AG20443 (cell line): ENCODE results near the gene ZBTB9.

Experiments
- DNase-seq: peaks from one replicate; pipeline ENCODE4 v3.0.0; 2012; ENCODE audit warnings: low spot score, mixed read lengths

ZBTB9 gene

DNA sequence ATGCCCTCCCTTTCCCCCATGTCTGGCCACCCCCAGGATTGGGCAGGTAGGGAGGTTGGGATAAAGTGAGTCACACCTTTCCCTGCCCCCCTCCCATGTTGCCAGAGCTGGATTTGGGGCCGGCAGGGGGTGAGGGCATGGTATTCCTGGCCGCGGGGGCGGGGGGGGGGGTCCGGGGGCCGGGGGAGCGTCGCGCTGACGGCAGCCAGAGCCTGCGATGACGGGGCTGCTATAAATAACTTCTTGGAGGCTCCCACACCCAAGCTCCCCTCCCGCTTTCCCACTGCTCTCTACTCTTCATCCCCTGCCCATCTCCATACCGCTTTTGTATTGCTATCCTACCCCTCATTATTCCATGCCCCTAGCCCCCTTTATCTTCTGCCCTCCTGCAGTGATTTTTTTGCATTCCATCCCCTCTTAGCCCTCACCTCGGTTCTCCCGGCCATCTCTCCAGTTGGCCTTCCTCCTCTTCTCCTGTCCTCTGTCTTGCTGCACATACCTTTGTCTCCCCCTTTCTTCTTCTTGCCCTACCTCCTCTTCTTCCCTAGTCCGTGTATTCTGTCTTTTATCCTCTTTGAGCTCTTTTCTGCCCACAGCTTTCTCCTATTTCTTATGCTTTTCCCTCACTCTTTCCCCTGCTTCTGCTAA is 20.7 kb upstream of the ZBTB9 start:
- peak; percentile 18 for DNase-seq

DNA sequence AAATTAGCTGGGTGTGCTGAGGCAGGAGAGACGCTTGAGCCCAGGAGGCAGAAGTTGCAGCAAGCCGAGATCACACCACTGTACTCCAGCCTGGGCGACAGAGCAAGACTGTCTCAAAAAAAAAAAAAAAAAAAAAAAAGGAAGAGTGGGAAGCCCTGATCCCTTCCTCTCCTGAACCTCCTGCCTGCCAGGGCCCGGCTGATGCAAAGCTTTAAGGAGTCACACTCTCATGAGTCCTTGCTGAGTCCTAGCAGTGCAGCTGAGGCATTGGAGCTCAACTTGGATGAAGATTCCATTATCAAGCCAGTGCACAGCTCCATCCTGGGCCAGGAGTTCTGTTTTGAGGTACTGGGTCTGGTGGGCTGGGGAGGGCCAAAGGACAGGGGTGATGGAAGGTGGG is 19.4 kb upstream of the ZBTB9 start:
- DNase-seq, result no peak

DNA sequence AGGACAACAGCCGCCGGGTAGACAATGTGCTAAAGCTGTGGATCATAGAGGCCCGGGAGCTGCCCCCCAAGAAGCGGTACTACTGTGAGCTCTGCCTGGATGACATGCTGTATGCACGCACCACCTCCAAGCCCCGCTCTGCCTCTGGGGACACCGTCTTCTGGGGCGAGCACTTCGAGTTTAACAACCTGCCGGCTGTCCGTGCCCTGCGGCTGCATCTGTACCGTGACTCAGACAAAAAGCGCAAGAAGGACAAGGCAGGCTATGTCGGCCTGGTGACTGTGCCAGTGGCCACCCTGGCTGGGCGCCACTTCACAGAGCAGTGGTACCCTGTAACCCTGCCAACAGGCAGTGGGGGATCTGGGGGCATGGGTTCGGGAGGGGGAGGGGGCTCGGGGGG is 16.7 kb upstream of the ZBTB9 start:
- DNase-seq, result no peak

DNA sequence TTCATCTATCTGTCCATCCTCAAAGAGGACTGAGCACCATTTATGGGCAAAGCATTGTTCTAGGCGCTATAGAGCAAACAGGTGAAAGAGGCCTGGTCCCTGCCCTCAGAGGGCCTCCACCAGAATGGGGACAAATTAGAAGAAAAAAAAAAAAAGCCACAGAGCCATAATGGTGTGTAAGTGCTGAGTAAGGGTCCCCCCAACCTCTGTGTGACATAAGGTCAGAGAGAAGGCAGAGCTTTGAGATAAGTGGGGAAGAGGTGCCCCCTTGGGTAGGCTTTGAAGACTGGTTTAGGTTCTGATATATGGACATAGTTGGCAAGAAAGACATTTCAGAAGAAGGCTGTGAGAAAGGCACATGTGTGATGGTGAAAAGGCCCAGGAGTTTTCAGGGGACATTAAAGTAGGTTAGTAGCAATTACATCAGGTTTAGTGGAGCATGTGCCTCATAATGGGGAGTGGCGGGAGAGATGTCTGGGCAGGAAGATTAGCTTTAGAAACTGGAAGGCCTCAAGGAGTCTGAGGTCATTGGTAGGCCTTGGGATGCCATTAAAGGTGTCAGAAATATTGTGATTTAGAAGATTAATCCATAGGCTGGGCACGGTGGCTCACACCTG is 15.3 kb upstream of the ZBTB9 start:
- no peak for DNase-seq

DNA sequence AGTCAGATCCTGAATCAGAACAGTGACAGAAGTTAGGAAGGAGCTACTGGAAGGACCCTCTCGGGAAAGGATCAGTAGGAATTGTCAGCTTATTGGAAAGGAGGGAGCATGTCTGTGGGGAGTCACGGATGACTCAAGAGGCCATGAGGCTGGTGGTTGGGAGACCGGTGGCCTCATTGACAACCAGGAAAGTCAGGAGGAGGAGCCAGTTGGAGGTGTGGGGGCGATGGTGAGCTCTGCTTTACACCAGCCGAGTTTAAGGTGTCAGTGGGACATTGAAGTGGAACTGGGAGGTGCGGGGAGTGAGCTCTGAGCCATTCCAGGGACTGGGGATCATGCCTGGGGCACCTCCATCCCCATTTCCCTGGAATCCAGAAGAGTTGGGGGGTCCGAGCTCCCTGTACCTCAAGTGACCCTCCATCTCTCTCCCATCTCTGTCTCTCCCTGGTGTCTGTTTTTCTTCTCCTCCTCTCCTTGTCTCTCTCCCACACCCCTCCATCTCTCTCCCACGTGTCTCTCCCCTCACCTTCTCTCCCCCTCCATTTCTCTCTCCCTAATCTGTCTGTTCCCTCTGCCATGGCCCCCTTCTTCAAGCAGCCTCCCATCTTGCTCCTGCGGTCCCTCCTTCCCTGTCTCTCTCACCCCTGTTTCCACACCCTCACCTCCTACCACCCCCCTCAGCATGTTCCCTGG is 14.3 kb upstream of the ZBTB9 start:
- DNase-seq, result no peak

DNA sequence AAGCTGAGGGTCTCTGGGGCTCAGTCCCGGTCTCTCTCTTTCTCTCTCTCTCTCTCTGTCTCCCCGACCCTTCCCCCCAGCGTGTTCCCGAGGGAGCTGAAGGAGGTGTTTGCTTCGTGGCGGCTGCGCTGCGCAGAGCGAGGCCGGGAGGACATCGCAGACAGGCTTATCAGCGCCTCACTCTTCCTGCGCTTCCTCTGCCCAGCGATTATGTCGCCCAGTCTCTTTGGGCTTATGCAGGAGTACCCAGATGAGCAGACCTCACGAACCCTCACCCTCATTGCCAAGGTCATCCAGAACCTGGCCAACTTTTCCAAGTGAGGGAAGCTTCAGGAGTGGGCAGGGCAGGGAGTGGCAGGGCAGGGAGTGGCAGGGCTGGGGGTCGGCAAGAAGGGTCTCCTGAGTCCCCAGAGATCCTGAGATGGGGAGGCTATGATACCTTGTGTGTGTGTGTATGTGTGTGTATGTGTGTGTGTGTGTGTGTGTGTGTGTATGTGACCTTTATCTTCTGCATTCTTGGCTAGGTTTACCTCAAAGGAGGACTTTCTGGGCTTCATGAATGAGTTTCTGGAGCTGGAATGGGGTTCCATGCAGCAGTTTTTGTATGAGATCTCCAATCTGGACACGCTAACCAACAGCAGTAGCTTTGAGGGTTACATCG is 13.6 kb upstream of the ZBTB9 start:
- no peak for DNase-seq

DNA sequence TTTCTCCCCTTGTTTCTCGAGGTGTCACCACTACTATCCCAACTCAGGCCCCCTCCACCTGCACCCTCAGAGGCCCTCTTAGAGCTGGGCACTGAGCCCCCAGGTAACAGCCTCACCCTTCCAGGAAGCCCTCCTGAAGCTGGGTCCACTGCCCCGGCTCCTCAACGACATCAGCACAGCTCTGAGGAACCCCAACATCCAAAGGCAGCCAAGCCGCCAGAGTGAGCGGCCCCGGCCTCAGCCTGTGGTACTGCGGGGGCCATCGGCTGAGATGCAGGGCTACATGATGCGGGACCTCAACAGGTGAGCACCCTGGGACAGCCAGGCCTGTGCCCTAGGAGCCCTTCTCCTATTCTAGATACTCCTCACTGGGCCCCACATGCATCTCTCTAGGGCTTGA is 12.9 kb upstream of the ZBTB9 start:
- peak; percentile 4 for DNase-seq

DNA sequence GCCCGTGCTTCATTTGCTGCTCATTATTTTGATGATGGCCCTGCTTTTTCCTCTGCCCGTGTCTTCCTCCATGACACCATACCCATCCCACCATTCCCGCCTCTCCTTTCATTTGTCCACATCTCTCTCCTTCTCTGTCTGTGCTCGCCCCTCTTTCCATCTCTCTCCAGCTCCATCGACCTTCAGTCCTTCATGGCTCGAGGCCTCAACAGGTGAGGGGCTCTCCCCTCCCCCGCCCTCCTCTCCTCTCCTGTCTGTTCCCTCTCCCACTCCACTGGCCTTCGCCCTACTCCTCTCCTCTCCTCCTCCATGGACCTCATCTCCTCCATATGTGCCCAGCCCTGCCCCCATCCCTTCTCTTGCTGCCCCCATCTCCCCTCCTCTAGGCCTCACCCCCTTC is 12.1 kb upstream of the ZBTB9 start:
- peak; percentile 4 for DNase-seq

DNA sequence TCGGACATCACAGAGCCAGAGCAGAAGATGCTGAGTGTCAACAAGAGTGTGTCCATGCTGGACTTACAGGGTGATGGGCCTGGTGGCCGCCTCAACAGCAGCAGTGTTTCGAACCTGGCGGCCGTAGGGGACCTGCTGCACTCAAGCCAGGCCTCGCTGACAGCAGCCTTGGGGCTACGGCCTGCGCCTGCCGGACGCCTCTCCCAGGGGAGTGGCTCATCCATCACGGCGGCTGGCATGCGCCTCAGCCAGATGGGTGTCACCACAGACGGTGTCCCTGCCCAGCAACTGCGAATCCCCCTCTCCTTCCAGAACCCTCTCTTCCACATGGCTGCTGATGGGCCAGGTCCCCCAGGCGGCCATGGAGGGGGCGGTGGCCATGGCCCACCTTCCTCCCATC is 11.4 kb upstream of the ZBTB9 start:
- DNase-seq, result no peak

DNA sequence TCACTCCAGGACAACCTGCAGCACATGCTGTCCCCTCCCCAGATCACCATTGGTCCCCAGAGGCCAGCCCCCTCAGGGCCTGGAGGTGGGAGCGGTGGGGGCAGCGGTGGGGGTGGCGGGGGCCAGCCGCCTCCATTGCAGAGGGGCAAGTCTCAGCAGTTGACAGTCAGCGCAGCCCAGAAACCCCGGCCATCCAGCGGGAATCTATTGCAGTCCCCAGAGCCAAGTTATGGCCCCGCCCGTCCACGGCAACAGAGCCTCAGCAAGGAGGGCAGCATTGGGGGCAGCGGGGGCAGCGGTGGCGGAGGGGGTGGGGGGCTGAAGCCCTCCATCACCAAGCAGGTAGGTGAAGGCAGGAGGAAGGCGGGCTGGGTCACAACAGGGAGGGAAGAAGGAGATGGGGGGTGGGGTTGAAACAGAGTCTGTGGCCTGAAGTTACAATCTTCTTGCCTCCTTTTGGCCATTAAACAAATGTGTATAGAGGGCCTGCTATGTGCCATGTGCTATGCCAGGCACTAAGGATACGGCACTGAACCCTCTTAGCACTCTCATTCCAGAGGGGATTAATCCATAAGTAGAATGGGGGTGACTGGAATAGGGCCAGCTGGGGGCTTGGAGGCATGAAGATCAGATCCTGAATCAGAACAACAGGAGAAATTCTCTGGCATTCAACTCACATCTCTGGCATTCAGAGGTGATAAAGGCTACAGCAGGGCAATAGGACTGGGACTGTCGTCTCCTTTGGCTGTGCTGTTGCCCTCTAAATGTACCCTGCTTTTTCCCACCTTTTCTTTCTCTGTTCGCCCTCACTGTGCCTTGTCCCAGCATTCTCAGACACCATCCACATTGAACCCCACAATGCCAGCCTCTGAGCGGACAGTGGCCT is 10.5 kb upstream of the ZBTB9 start:
- DNase-seq, result peak; percentile 7

DNA sequence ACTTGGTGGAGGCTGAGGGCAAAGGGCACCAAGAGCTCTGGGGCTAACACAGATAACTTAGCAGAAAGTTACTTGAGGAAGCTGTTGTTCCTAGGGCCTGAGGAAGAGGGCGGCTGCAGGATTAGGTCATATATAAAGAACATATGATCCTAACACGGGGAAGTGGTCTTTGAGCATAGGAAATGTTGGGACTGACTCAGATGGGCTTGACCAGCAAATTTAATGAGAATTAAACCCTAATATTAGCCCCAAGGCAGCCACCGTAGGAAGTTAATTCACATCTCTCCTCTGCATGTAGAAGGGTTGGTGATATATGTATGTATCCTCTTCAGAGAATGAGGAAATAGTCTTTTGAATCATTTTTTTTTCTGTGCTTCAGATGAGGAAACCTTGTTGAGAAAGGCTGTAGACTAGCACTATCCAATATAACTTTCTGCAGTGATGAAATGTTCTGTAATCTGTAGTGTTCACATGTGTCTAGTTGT is 9.2 kb upstream of the ZBTB9 start:
- no peak for DNase-seq

DNA sequence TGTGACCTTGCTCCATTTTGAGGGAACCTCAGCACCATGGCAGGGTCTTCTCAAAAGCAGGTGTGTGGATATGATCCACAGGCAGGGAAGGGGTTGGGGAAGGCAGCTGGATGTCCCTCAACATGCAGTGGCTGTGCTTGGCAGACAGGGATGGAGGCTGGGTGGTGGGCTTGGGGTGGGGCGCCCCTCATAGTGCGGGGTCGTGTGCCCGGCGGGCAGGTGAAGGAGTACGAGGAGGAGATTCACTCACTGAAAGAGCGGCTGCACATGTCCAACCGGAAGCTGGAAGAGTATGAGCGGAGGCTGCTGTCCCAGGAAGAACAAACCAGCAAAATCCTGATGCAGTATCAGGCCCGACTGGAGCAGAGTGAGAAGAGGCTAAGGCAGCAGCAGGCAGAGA is 8.0 kb upstream of the ZBTB9 start:
- no peak for DNase-seq

DNA sequence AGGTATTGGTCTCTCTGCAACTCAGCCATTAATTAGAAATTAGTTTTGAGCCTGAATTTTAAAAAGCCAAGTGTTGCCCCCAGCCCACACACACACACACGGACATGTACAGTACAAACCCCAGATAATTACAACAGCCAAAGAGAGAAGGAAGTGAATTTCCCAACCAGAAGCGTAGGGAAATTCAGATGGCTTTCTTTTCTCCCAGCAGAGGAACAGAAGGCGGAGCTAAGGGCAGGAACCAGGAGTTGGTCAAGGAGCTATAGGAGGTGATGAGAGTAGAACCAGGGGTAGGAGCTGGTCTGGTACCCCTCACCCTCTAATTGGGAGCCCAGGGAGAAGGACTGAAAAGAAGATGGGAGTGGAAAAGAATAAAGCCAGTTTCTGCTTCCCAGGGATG is 3.9 kb upstream of the ZBTB9 start:
- DNase-seq, result no peak

DNA sequence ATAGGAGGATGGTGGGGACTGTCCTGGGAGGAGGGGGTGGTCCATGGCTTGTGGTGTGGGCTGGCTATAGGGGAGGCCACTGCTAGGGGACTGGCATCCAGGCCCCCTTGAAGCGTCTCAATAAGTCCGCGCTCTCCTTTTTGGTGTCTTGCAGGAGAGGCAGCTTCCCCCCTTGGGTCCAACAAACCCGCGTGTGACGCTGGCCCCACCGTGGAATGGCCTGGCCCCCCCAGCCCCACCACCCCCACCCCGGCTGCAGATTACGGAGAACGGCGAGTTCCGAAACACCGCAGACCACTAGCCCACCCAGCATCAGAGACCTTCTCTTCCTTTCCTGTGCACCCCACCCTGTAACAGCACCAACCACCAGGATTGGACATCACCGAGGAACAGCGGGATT is 2.8 kb upstream of the ZBTB9 start:
- no peak for DNase-seq

DNA sequence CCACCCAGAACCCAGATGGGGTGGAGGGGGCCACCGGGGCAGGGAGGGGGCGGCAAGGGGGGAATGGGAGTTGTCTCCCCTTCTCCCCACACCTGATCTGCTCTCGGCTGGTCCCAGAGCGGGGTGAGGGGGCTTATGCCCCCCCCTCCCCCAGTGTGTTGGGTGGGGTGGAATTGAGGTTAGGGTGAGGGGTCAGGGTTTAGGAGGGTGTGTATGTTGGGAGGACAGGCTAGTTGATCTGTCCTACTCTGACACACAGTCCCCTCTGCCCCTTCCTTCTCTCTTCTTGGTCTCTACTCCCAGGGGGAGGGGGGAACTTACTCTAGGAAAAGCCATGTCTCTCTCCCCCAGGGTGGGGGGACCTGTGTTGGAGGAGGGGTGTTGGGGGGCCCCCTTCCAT is 1.9 kb upstream of the ZBTB9 start:
- no peak for DNase-seq

DNA sequence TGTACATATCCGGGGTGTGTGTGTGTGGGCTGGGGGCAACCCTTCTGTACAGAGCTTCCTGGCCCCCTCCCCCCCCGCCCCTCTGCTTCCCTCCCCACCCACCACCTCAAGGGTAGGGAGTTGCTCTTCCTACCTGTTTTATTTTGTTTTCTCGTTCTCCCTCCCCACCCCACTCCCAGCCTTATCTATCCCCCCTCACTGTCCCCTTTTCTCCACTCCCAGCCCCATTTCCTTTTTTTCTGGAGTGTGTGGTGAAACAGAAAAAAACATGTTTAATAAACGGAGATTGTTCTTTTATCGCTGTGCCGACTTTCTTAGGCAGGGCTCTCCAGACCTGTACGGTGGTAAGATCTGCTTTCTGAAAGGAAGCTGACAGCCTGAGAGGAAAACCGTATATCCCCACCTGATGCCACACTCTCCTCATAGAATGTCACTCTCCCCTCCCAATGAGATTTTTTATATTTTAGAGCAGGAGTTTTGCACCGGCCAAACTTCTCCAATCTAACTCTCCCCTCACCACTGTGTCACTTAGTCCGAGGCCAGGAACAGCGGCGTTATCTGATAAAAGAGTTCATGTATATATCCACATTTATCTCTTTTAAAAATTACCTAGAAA is 875 bp upstream of the ZBTB9 start:
- DNase-seq, result no peak

DNA sequence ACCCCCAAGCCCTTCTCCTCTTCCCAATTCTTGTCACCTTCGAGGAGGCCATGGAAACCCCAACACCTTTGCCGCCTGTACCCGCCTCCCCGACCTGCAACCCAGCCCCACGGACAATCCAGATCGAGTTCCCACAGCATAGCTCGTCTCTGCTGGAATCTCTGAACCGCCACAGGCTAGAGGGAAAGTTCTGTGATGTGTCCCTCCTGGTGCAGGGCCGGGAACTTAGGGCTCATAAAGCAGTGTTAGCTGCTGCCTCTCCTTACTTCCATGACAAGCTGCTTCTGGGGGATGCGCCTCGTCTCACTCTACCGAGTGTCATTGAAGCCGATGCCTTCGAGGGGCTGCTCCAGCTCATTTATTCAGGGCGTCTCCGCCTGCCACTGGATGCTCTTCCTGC is 675 bp downstream of the ZBTB9 start:
- no peak for DNase-seq

DNA sequence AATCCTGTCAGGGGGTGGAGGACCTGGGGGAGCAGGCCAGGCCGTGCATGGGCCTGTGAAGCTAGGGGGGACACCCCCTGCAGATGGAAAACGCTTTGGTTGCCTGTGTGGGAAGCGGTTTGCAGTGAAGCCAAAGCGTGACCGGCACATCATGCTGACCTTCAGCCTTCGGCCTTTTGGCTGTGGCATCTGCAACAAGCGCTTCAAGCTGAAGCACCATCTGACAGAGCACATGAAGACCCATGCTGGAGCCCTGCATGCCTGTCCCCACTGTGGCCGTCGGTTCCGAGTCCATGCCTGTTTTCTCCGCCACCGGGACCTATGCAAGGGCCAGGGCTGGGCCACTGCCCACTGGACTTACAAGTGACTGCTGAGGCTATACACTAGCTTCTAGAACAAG is 1.8 kb downstream of the ZBTB9 start:
- DNase-seq, result no peak

DNA sequence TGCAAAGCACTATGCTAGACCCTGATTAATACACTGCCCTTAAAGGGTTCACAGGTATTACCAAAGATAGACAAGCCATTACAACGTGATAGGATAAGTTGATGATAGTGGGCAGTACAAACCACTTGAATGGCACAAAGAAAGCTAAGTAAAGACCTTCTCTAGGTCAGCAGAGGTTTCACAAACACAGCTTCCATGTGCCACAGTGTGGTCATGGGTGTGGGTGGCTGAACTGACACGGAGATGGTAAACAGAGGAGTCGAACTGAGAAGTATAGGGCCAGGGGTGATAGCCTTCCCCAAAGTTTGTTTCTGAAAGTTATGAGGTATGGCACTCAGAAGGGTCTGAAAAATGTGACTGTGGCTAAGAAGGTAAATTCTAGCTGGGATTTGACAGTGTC is 4.3 kb downstream of the ZBTB9 start:
- no peak for DNase-seq

DNA sequence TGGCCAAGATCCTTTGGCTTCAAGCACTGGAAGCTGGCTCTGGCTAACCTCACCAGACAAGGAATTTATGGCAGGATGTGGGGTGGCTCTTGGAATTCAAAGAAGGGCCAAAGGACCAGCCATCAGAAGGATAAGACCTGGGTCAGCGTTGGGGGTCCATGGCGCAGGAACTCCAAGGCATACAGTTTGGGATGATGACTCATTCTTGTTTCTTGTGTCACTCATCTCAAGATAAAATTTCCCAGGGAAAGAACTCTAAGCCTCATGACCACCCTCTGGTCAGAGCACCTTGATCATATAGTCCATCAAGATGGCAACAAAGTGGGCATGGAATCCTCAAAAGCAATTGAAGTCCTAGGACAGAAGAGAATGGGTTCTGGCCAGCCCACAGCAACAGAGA is 4.8 kb downstream of the ZBTB9 start:
- no peak for DNase-seq

DNA sequence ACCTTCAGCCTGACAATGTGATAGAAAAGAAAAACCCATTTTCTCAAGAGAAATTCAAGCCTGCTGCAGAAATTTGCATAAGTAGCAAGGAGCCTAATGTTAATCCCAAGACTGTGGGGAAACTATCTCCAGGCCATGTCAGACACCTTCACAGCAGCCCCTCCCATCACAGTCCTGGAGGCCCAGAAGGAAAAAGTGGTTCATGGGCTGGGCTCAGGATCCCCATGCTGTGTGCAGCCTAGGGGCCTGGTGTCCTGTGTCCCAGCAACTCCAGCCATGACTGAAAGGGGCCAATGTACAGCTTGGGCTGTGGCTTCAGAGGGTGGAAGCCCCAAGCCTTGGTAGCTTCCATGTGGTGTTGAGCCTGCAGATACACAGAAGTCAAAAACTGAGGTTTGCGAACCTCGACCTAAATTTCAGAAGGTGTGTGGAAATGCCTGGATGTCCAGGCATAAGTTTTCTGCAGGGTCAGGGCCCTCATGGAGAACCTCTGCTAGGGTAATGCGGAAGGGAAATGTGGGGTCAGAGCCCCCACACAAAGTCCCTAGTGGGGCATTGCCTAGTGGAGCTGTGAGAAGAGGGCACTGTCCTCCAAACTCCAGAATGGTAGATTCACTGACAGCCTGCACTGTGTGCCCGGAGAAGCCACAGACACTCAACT is 11.8 kb downstream of the ZBTB9 start:
- DNase-seq, result no peak
